Renal pelvis (tissue), 12 donors: ENCODE measurements around the gene ZCCHC3. TPM values are rescaled to one million over a fixed set of nuclear protein-coding genes. Genes with fewer than 3 reads are reported as not detected.
"Not testable (repeated sequence)": the region's sequence is repeated elsewhere in the genome, so short reads cannot be mapped to it uniquely, and the experiment has no call there.

Source experiments
- DNase-seq: peaks from one replicate; pipeline ENCODE4 v3.0.0-alpha.2; 2013
- long read RNA-seq, 16 experiments: transcript quantifications; one replicate each; lab custom pipeline, GENCODE V29; 2026
- polyA plus RNA-seq, 3 donors: library from polyadenylated mRNA; unstranded; fragments of 120-200 nt; gene quantifications; one replicate each; pipeline ENCODE4 v1.2.1, GENCODE V29; 2013; ENCODE audit not compliant: insufficient read length in 3 of 3

Gene ZCCHC3, protein sequence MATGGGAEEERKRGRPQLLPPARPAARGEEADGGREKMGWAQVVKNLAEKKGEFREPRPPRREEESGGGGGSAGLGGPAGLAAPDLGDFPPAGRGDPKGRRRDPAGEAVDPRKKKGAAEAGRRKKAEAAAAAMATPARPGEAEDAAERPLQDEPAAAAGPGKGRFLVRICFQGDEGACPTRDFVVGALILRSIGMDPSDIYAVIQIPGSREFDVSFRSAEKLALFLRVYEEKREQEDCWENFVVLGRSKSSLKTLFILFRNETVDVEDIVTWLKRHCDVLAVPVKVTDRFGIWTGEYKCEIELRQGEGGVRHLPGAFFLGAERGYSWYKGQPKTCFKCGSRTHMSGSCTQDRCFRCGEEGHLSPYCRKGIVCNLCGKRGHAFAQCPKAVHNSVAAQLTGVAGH
- 10 to 100 TPM; 43.1 to 58.2 (median 46.7) TPM for polyA plus RNA-seq
- long read RNA-seq, donor 1, transcript ZCCHC3-201 (1 exons, 3,354 nt), result major isoform, 47 of 47 reads
- long read RNA-seq, donor 1, partial matches to known transcripts, result 0 of 47 reads
- long read RNA-seq, donor 1, other reads (novel, unspliced or antisense), result 0 of 47 reads
- long read RNA-seq, donor 2, transcript ZCCHC3-201 (1 exons, 3,354 nt), result major isoform, 87 of 87 reads
- long read RNA-seq, donor 2, partial matches to known transcripts, result 0 of 87 reads
- long read RNA-seq, donor 2, other reads (novel, unspliced or antisense), result 0 of 87 reads
- long read RNA-seq, donor 3, transcript ZCCHC3-201 (1 exons, 3,354 nt), result major isoform, 60 of 60 reads
- long read RNA-seq, donor 3, partial matches to known transcripts, result 0 of 60 reads
- long read RNA-seq, donor 3, other reads (novel, unspliced or antisense), result 0 of 60 reads
- long read RNA-seq, donor 4, transcript ZCCHC3-201 (1 exons, 3,354 nt), result major isoform, 75 of 75 reads
- long read RNA-seq, donor 4, partial matches to known transcripts, result 0 of 75 reads
- long read RNA-seq, donor 4, other reads (novel, unspliced or antisense), result 0 of 75 reads
- long read RNA-seq, donor 5, transcript ZCCHC3-201 (1 exons, 3,354 nt), result major isoform, 34 of 34 reads
- long read RNA-seq, donor 5, partial matches to known transcripts, result 0 of 34 reads
- long read RNA-seq, donor 5, other reads (novel, unspliced or antisense), result 0 of 34 reads
- long read RNA-seq, donor 6, transcript ZCCHC3-201 (1 exons, 3,354 nt), result major isoform, 47 of 47 reads
- long read RNA-seq, donor 6, partial matches to known transcripts, result 0 of 47 reads
- long read RNA-seq, donor 6, other reads (novel, unspliced or antisense), result 0 of 47 reads
- long read RNA-seq, donor 7, transcript ZCCHC3-201 (1 exons, 3,354 nt), result major isoform, 72 of 72 reads
- long read RNA-seq, donor 7, partial matches to known transcripts, result 0 of 72 reads
- long read RNA-seq, donor 7, other reads (novel, unspliced or antisense), result 0 of 72 reads
- long read RNA-seq, donor 8, transcript ZCCHC3-201 (1 exons, 3,354 nt), result major isoform, 20 of 20 reads
- long read RNA-seq, donor 8, partial matches to known transcripts, result 0 of 20 reads
- long read RNA-seq, donor 8, other reads (novel, unspliced or antisense), result 0 of 20 reads
- long read RNA-seq, donor 9, transcript ZCCHC3-201 (1 exons, 3,354 nt), result major isoform, 60 of 60 reads
- long read RNA-seq, donor 9, partial matches to known transcripts, result 0 of 60 reads
- long read RNA-seq, donor 9, other reads (novel, unspliced or antisense), result 0 of 60 reads
- long read RNA-seq, donor 10, transcript ZCCHC3-201 (1 exons, 3,354 nt), result major isoform, 49 of 49 reads
- long read RNA-seq, donor 10, partial matches to known transcripts, result 0 of 49 reads
- long read RNA-seq, donor 10, other reads (novel, unspliced or antisense), result 0 of 49 reads
- long read RNA-seq, donor 11, transcript ZCCHC3-201 (1 exons, 3,354 nt), result major isoform, 35 of 35 reads
- long read RNA-seq, donor 11, partial matches to known transcripts, result 0 of 35 reads
- long read RNA-seq, donor 11, other reads (novel, unspliced or antisense), result 0 of 35 reads
- long read RNA-seq, donor 12, transcript ZCCHC3-201 (1 exons, 3,354 nt), result major isoform, 70 of 70 reads
- long read RNA-seq, donor 12, partial matches to known transcripts, result 0 of 70 reads
- long read RNA-seq, donor 12, other reads (novel, unspliced or antisense), result 0 of 70 reads
- long read RNA-seq, donor 13, transcript ZCCHC3-201 (1 exons, 3,354 nt), result major isoform, 31 of 31 reads
- long read RNA-seq, donor 13, partial matches to known transcripts, result 0 of 31 reads
- long read RNA-seq, donor 13, other reads (novel, unspliced or antisense), result 0 of 31 reads
- long read RNA-seq, donor 14, transcript ZCCHC3-201 (1 exons, 3,354 nt), result major isoform, 86 of 86 reads
- long read RNA-seq, donor 14, partial matches to known transcripts, result 0 of 86 reads
- long read RNA-seq, donor 14, other reads (novel, unspliced or antisense), result 0 of 86 reads
- long read RNA-seq, donor 15, transcript ZCCHC3-201 (1 exons, 3,354 nt), result major isoform, 76 of 76 reads
- long read RNA-seq, donor 15, partial matches to known transcripts, result 0 of 76 reads
- long read RNA-seq, donor 15, other reads (novel, unspliced or antisense), result 0 of 76 reads
- long read RNA-seq, donor 16, transcript ZCCHC3-201 (1 exons, 3,354 nt), result major isoform, 71 of 71 reads
- long read RNA-seq, donor 16, partial matches to known transcripts, result 0 of 71 reads
- long read RNA-seq, donor 16, other reads (novel, unspliced or antisense), result 0 of 71 reads

- peak; percentile 94 for DNase-seq
Observed at GRCh38 chr20:297098-297924, at the start of gene ZCCHC3. ZCCHC3 (plus strand) TSS chr20:297570; CDS start chr20:297587, 17 bp downstream.

DNA sequence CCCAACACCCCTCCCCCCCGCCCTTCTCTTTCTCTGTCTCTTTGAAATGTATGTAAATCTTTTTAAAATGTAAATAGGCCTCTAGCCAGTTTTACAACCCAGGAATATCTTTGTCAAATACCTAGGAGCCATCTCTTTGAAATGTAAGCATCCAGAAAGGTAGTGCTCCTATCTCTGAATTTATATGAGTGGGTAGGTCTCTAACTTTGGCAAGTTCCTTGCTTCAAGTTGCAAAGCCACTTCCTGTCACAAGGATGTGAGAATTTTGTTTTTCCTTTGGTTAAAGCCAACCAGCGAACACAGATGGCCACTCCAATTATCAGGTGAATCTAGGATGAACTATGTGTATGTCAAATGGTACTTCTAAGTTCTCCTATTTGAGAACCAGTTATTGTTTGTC lies 46.0 kb upstream of the ZCCHC3 start:
- DNase-seq, result no peak

DNA sequence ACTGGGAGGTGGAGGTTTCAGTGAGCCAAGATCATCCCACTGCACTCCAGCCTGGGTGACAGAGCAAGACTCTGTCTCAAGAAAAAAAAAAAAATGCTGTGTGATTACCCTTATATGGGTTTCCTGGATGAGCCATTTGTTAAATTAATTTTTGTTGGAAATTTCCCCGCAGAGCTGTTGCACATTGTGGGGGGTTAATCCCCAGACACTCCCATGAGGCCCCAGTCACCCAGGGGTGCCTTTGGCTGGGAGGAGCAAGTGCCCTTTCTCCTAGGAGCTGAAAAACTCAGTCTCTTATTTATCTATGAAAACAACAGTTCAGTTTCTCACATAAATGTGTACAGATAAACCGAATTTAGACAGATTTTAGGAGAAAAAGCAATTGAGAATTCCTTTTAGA lies 44.6 kb upstream of the ZCCHC3 start:
- no peak for DNase-seq

- DNase-seq, result not testable (repeated sequence)
Observed at GRCh38 chr20:253447-253846, 43.9 kb upstream of the ZCCHC3 start.

DNA sequence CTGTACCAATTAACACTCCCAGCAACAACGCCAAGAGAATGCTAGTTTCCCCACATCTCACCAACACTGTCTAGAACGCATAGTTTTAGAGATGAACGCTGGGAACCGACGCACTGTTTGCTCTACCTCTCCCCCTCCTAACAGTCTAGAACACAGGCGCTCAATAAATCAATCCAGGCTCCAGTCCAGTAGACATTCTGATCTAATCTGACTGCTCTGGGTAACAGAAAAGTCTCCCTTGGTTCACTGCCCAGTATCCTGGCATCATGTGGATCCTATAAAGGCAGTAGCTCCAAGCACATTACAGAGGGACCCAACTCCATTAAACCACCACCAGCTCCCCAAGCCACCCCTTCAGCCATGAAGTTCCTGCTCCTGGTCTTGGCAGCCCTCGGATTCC lies 40.0 kb upstream of the ZCCHC3 start, which contains the start of gene DEFB132:
DEFB132 (plus strand) TSS at position 306 of the 400 bp plus-strand sequence; CDS start at position 361, 55 bp downstream.
- DNase-seq, result no peak

- no peak for DNase-seq
Observed at GRCh38 chr20:258269-258858, 39.0 kb upstream of the ZCCHC3 start.

- no peak for DNase-seq
Observed at GRCh38 chr20:258963-259362, 38.4 kb upstream of the ZCCHC3 start.

DNA sequence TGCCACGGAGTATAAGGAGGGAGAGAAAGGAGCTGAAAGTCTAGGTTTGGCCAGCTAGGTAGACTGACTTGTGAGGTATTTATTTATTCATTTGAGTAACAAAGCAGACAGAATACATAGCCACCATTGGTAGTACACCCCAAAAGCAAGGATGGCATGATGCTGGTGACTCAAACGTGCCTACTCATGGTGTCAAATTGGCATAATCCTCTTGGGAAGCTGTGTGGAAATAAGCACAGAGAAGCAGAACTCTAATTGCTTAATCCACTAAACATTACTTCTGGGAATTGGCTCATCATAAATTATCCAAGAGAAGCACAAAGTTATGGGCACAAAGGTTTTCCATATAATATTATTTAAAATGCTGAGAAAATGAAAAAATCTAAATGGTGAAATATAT lies 37.4 kb upstream of the ZCCHC3 start:
- DNase-seq, result no peak

- DNase-seq, result no peak
Observed at GRCh38 chr20:263701-264100, 33.7 kb upstream of the ZCCHC3 start.

- DNase-seq, result peak; percentile 88
Observed at GRCh38 chr20:266596-267562, 30.5 kb upstream of the ZCCHC3 start.

DNA sequence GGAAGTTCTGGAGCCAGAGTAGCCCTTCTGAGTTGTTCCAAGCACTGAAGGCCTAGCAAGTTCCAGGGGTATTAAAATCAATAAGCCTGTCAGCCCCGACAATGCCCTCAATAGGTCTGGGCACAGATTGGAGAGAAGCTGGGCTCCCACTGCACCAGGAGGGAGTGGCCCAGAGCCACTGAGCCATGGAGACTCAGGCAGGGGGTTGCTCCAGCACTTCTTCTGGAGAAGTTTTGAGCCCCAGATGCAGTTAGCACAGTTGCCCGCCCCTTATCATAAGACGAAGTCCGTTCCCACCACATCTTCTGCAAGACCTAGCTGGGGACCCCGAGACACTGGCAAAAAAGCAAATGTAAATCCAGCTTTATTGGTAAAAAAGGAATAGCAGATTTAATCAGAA lies 26.9 kb upstream of the ZCCHC3 start:
- DNase-seq, result no peak

- no peak for DNase-seq
Observed at GRCh38 chr20:271069-271468, 26.3 kb upstream of the ZCCHC3 start.

GRCh38 chr20:271528-271927 lies 25.8 kb upstream of the ZCCHC3 start:
- no peak for DNase-seq

- DNase-seq, result no peak
Observed at GRCh38 chr20:272718-273117, 24.7 kb upstream of the ZCCHC3 start.

GRCh38 chr20:273884-274283 lies 23.5 kb upstream of the ZCCHC3 start:
- DNase-seq, result no peak

- no peak for DNase-seq
Observed at GRCh38 chr20:275791-276190, 21.6 kb upstream of the ZCCHC3 start.
